GM12892 (cell line): ENCODE measurements around the gene ZNFX1.
"Not testable (repeated sequence)": the region's sequence is repeated elsewhere in the genome, so short reads cannot be mapped to it uniquely, and the experiment has no call there.

Source experiments
- DNase-seq: peaks from one replicate; pipeline ENCODE4 v3.0.0; 2011; ENCODE audit not compliant: insufficient read length
- FAIRE-seq: peaks from 2 replicates; lab custom pipeline; 2011; peaks lifted over from hg19 to GRCh38; lab: Jason Lieb, UNC
- POLR2A ChIP-seq: IDR thresholded peaks from 2 replicates; pipeline ENCODE4 v1.6.1; 2011; ENCODE audit warnings: low read depth, low read length, control low read depth
- POLR2AphosphoS5 ChIP-seq: IDR thresholded peaks from 2 replicates; pipeline ENCODE4 v1.6.1; 2011; ENCODE audit warnings: low read depth, low read length, control low read depth
- TAF1 ChIP-seq: IDR thresholded peaks from 2 replicates; pipeline ENCODE4 v1.6.1; 2011; ENCODE audit warnings: low read depth, mild to moderate bottlenecking, control low read depth, low read length, borderline replicate concordance

Gene ZNFX1

GRCh38 chr20:49236301-49236700 lies 41.6 kb downstream of the ZNFX1 start:
- DNase-seq = no peak
- FAIRE-seq = no peak
- TF ChIP-seq TAF1 (no peak), POLR2A (no peak)

- no peak for TF ChIP-seq POLR2AphosphoS5
- TF ChIP-seq TAF1 = no peak
- no peak for TF ChIP-seq POLR2A
- FAIRE-seq (no peak), DNase-seq (no peak)
Measured at GRCh38 chr20:49234831-49235230, 43.0 kb downstream of the ZNFX1 start.

- FAIRE-seq (no peak), DNase-seq (no peak)
- TF ChIP-seq TAF1 (no peak), POLR2AphosphoS5 (no peak), POLR2A (no peak)
Measured at GRCh38 chr20:49233226-49233625, 44.6 kb downstream of the ZNFX1 start.

GRCh38 chr20:49231471-49231870 lies 46.4 kb downstream of the ZNFX1 start:
- no peak for FAIRE-seq
- no peak for TF ChIP-seq POLR2A
- no peak for TF ChIP-seq POLR2AphosphoS5
- TF ChIP-seq TAF1 = no peak
- no peak for DNase-seq

- DNase-seq = no peak
- TF ChIP-seq POLR2AphosphoS5 (no peak), TAF1 (no peak), POLR2A (no peak)
- no peak for FAIRE-seq
Measured at GRCh38 chr20:49230561-49231133, 47.2 kb downstream of the ZNFX1 start.

GRCh38 chr20:49230021-49230420 lies 47.8 kb downstream of the ZNFX1 start:
- FAIRE-seq (no peak), DNase-seq (no peak)
- TF ChIP-seq TAF1 (no peak), POLR2AphosphoS5 (no peak), POLR2A (no peak)

- TF ChIP-seq TAF1 = no peak
- no peak for TF ChIP-seq POLR2A
- TF ChIP-seq POLR2AphosphoS5 = no peak
- DNase-seq = no peak
- FAIRE-seq = no peak
Measured at GRCh38 chr20:49229381-49229780, 48.5 kb downstream of the ZNFX1 start.

- TF ChIP-seq TAF1 = no peak
- TF ChIP-seq POLR2AphosphoS5 = no peak
- TF ChIP-seq POLR2A = no peak
- FAIRE-seq = no peak
- DNase-seq = no peak
Measured at GRCh38 chr20:49228676-49229075, 49.2 kb downstream of the ZNFX1 start.

GRCh38 chr20:49225896-49226295 lies 52.0 kb downstream of the ZNFX1 start:
- FAIRE-seq = no peak
- no peak for DNase-seq
- TF ChIP-seq TAF1 (no peak), POLR2AphosphoS5 (no peak)

- FAIRE-seq (no peak), DNase-seq (no peak)
- no peak for TF ChIP-seq POLR2A
- no peak for TF ChIP-seq POLR2AphosphoS5
- no peak for TF ChIP-seq TAF1
Measured at GRCh38 chr20:49219924-49220831, 57.7 kb downstream of the ZNFX1 start.

- FAIRE-seq (peak; percentile 99), DNase-seq (peak; percentile 79)
- peak; percentile 93 for TF ChIP-seq POLR2AphosphoS5
- peak; percentile 95 for TF ChIP-seq POLR2A
- TF ChIP-seq TAF1 = peak; percentile 72
Measured at GRCh38 chr20:49219091-49219923, 58.5 kb downstream of the ZNFX1 start, which contains the start of gene DDX27. Gene DDX27, plus strand, starts transcription at chr20:49219416. Its CDS starts 33 bp downstream, at chr20:49219449.

GRCh38 chr20:49218739-49219090 lies 59.1 kb downstream of the ZNFX1 start:
- not testable (repeated sequence) for FAIRE-seq, DNase-seq
